SK-N-SH (cell line): Measurements from ENCODE around the gene SRSF3. TPM values are rescaled to one million over a fixed set of nuclear protein-coding genes. Genes with fewer than 3 reads are reported as not detected.
A peak's percentile ranks its signal among the peaks of the same experiment; 100 is the strongest.

ENCODE experiments used
- CTCF ChIA-PET: fragments of 300-600, 350-600 bp; formaldehyde crosslinking; extraction: SDS; loops from one replicate; lab custom pipeline; 2021; lab: Yijun Ruan, JAX
- POLR2A ChIA-PET: fragments of 350-600 bp; sonication (Branson Sonifier 250); formaldehyde crosslinking; extraction: SDS; loops from one replicate; lab custom pipeline; 2020; ENCODE audit warnings: antibody characterized with exemption, inconsistent platforms; lab: Yijun Ruan, JAX
- DNase-seq: peaks from one replicate; pipeline ENCODE4 v3.0.0; 2012
- H2AFZ ChIP-seq: fragments of 200-600 bp; sonication (generic); 2 replicates; pipeline ENCODE4 v1.8.1; 2016; ENCODE audit warnings: antibody characterized with exemption, mild to moderate bottlenecking, low read depth
- H3F3A ChIP-seq: fragments of 200-600 bp; sonication (generic); replicated peaks from 2 replicates; pipeline ENCODE3; 2016; ENCODE audit warnings: antibody characterized with exemption, mild to moderate bottlenecking; ENCODE audit not compliant: insufficient read depth
- H3K27ac ChIP-seq, 2 experiments: fragments of 200-500 bp in 1 of 2; fragments of 200-600 bp in 1 of 2; sonication (Bioruptor generic) in 1 of 2; sonication (generic), shearing (Covaris generic) in 1 of 2; 2 replicates each; pipeline versions ENCODE4 v1.5.1 to v1.6.1; 2014 to 2016; ENCODE audit warnings: low read depth in 2 of 2, inconsistent platforms in 1 of 2, low read length in 1 of 2, mild to moderate bottlenecking in 1 of 2, mixed read lengths in 1 of 2
- H3K27me3 ChIP-seq: fragments of 200-600 bp; sonication (generic), shearing (Covaris generic); 2 replicates; pipeline ENCODE4 v1.6.1; 2016; ENCODE audit warnings: mixed run types; ENCODE audit not compliant: insufficient read depth
- H3K36me3 ChIP-seq, 2 experiments: fragments of 200-500 bp in 1 of 2; fragments of 200-600 bp in 1 of 2; sonication (Bioruptor generic) in 1 of 2; sonication (generic) in 1 of 2; replicated peaks in 1 of 2; 2 replicates each; pipeline versions ENCODE3 to v1.5.1; 2014 to 2016; ENCODE audit warnings: low read length in 1 of 2, mild to moderate bottlenecking in 1 of 2; ENCODE audit not compliant: insufficient read depth in 2 of 2, control insufficient read depth in 1 of 2
- H3K4me1 ChIP-seq, 2 experiments: fragments of 200-500 bp in 1 of 2; fragments of 200-600 bp in 1 of 2; sonication (Bioruptor generic) in 1 of 2; sonication (generic), shearing (Covaris generic) in 1 of 2; 2 replicates each; pipeline versions ENCODE4 v1.5.1 to v1.6.1; 2014 to 2016; ENCODE audit warnings: low read depth in 1 of 2, low read length in 1 of 2, mixed run types in 1 of 2; ENCODE audit not compliant: insufficient read depth in 2 of 2, control insufficient read depth in 1 of 2
- H3K4me2 ChIP-seq: fragments of 200-600 bp; sonication (generic), shearing (Covaris generic); 2 replicates; pipeline ENCODE4 v1.6.1; 2017; ENCODE audit warnings: mixed run types
- H3K4me3 ChIP-seq, 2 experiments: fragments of 200-500 bp in 1 of 2; fragments of 200-600 bp in 1 of 2; sonication (Bioruptor generic) in 1 of 2; sonication (generic), shearing (Covaris generic) in 1 of 2; 2 replicates each; pipeline versions ENCODE4 v1.5.1 to v1.8.1; 2014 to 2016; ENCODE audit warnings: low read depth in 2 of 2, inconsistent platforms in 1 of 2, low read length in 1 of 2, mild to moderate bottlenecking in 1 of 2, mixed read lengths in 1 of 2, moderate library complexity in 1 of 2
- H3K79me2 ChIP-seq: fragments of 200-600 bp; sonication (generic); 2 replicates; pipeline ENCODE4 v1.8.1; 2017; ENCODE audit warnings: mild to moderate bottlenecking; ENCODE audit not compliant: insufficient read depth
- H3K9ac ChIP-seq: fragments of 200-600 bp; sonication (generic); 2 replicates; pipeline ENCODE4 v1.6.1; 2017; ENCODE audit warnings: mixed run types
- H3K9me2 ChIP-seq: fragments of 200-600 bp; sonication (generic); 2 replicates; pipeline ENCODE4 v1.6.1; 2017; ENCODE audit warnings: mixed run types
- H3K9me3 ChIP-seq: fragments of 200-600 bp; sonication (generic); 2 replicates; pipeline ENCODE4 v1.6.1; 2017; ENCODE audit warnings: mixed run types, mild to moderate bottlenecking, moderate library complexity
- H4K20me1 ChIP-seq: fragments of 200-600 bp; sonication (generic); 2 replicates; pipeline ENCODE4 v1.6.1; 2017; ENCODE audit warnings: mild to moderate bottlenecking, mixed run types; ENCODE audit not compliant: insufficient read depth
- EP300 ChIP-seq, 2 experiments: IDR thresholded peaks; 2 replicates each; pipeline versions ENCODE4 v1.4.0 to v1.6.1; 2012; ENCODE audit warnings: borderline replicate concordance in 1 of 2, low read depth in 1 of 2, low read length in 1 of 2
- GABPA ChIP-seq: IDR thresholded peaks from 2 replicates; pipeline ENCODE4 v1.4.0; 2012; ENCODE audit warnings: low read depth, mild to moderate bottlenecking
- JUND ChIP-seq: IDR thresholded peaks from 2 replicates; pipeline ENCODE4 v1.4.0; 2012
- MXI1 ChIP-seq: IDR thresholded peaks from 2 replicates; pipeline ENCODE4 v1.6.1; 2012; ENCODE audit warnings: mild to moderate bottlenecking, low read depth, low read length, improper control_type of control experiment
- NRF1 ChIP-seq: IDR thresholded peaks from 2 replicates; pipeline ENCODE4 v1.6.1; 2012; ENCODE audit warnings: low read depth, mild to moderate bottlenecking, low read length
- POLR2AphosphoS5 ChIP-seq: IDR thresholded peaks from 2 replicates; pipeline ENCODE4 v1.6.1; 2012; ENCODE audit warnings: low read depth, low read length
- RAD21 ChIP-seq: IDR thresholded peaks from 2 replicates; pipeline ENCODE4 v1.6.1; 2012; ENCODE audit warnings: mild to moderate bottlenecking, low read length
- RFX5 ChIP-seq: IDR thresholded peaks from 2 replicates; pipeline ENCODE4 v1.6.1; 2012; ENCODE audit warnings: mild to moderate bottlenecking, improper control_type of control experiment, low read length
- SMC3 ChIP-seq: IDR thresholded peaks from 2 replicates; pipeline ENCODE4 v1.6.1; 2012; ENCODE audit warnings: low read depth, low read length, improper control_type of control experiment
- TEAD4 ChIP-seq: IDR thresholded peaks from 2 replicates; pipeline ENCODE4 v1.4.0; 2012; ENCODE audit warnings: mild to moderate bottlenecking, borderline replicate concordance; ENCODE audit not compliant: insufficient read depth
- WGBS: methylation state at CpG from one replicate; pipeline ENCODE4 v1.1.6; 2017; ENCODE audit warnings: low lambda C conversion rate; 5-methylcytosine and 5-hydroxymethylcytosine counted together
- polyA plus RNA-seq, 3 experiments: library from polyadenylated mRNA; depleted of rRNA; stranded (reverse); fragments of >200 nt; gene quantifications; 2 replicates each; pipeline ENCODE4 v1.2.3, GENCODE V29; 2012
- TF ChIP-seq, protein P1 (sequence below): fragments of 150-350 bp; IDR thresholded peaks from 2 replicates; pipeline ENCODE4 v1.6.1; 2017; ENCODE audit warnings: antibody characterized with exemption, low read length, low read depth, borderline replicate concordance
- TF ChIP-seq, protein P2 (sequence below): fragments of 200-600 bp; sonication (generic); IDR thresholded peaks from 2 replicates; pipeline ENCODE4 v1.6.1; 2017; ENCODE audit warnings: antibody characterized with exemption, mild to moderate bottlenecking, moderate library complexity

The SRSF3 gene
- polyA plus RNA-seq, 1 of the 3 experiments (the other 2 are of a cell fraction) = 351 TPM

DNA sequence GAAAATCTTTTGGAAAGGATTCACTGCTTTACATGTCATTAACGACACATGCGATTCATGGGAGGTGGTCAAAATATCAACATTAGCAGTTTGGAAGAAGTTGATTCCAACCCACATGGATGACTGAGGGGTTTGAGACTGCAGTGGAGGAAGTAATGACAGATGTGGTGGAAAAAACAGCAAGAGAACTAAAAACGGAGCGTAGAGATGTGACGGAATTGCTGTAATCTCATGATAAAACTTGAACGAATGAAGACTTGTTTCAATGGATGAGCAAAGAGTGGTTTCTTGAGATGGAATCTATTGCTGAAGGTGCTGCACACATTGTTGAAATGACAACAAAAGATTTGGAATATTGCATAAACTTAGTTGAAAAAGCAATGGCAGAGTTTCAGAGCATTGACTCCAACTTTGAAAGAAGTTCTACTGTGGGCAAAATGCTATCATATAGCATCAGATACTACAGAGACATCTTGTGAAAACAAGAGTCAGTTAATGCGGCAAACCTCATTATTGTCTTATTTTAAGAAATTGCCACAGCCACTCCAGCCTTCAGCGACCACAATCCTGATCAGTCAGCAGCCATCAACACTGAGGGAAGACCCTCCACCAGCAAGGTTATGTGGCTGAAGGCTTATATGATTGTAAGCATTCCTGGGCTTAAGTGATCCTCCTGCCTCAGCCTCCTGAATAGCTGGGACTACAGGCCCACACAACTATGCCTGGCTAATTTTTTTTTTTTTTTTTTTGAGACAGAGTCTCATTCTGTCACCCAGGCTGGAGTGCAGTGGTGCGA, 19.2 kb downstream of the SRSF3 start:
- TF ChIP-seq, protein P1, sequence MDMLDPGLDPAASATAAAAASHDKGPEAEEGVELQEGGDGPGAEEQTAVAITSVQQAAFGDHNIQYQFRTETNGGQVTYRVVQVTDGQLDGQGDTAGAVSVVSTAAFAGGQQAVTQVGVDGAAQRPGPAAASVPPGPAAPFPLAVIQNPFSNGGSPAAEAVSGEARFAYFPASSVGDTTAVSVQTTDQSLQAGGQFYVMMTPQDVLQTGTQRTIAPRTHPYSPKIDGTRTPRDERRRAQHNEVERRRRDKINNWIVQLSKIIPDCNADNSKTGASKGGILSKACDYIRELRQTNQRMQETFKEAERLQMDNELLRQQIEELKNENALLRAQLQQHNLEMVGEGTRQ = no peak
- TF ChIP-seq, all 33 proteins: peak for 0
- POLR2A ChIA-PET = no interaction called here
- no peak overlapping the region for H3K4me2 ChIP-seq
- no peak overlapping the region for H2AFZ ChIP-seq
- H3K4me3 ChIP-seq = no peak overlapping the region
- DNase-seq = no peak
- 92% methylated on average over 9 of the region's 9 CpGs for WGBS
- no peaks in the 10 kb centered on the region for H3K9me2 ChIP-seq
- H3K27ac ChIP-seq = no peak overlapping the region
- H3K9ac ChIP-seq = no peak overlapping the region
- H3K79me2 ChIP-seq = peaks cover 10% of the 10 kb centered on the region; the same call in 1 of the 2 replicates
- H4K20me1 ChIP-seq = peaks cover 49% of the 10 kb centered on the region
- H3K36me3 ChIP-seq = peaks cover 15 to 34% of the 10 kb centered on the region in 2 experiments
- CTCF ChIA-PET = interaction anchor here (2.2 kb wide), 1 partner anchor 146 kb away, joined by 12 read pairs; no protein-coding TSS in a partner anchor
- H3K9me3 ChIP-seq = no peaks in the 10 kb centered on the region
- no peaks in the 10 kb centered on the region for H3K27me3 ChIP-seq
- peaks cover 80% of the 10 kb centered on the region for H3F3A ChIP-seq
- H3K4me1 ChIP-seq = peaks cover 15 to 17% of the 10 kb centered on the region in 2 experiments; a peak in 3 of 4 replicates

DNA sequence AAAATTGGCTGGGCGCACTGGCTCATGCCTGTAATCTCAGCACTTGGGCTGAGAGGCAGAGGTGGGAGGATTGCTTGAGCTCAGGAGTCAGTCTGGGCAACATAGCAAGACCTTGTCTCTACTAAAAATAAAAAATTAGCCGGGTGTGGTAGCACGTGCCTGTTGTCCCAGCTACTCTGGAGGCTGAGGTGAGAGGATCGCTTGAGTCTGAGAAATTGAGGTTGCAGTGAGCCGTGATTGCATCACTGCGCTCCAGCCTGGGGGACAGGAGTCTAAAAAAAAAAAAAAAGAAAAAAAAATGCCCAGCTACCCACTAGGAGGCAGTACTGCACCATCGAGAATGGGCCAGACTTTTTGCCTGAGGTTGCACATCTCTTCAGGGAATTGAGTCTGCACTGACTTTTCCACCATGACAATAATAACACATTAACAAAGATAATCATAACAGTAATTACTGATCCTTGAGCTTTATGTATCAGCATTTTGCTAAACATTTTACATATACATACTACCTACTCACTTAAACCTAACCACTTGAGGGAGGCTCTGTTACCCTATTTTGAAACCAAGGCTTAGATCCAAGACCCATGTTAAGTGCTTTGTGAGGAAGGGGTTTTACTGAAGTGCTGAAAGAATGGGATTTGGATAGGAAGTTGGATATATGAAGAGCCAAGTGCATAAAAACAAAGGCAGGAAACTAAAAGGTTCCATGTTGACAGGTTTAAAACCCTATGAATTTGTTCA, 21.0 kb downstream of the SRSF3 start:
- H4K20me1 ChIP-seq = peaks cover 31% of the 10 kb centered on the region
- CTCF ChIA-PET = interaction anchor here (0.6 to 6.0 kb wide), 36 partner anchors 8 to 595 kb away, joined by 3 to 111 read pairs (median 4); partner anchors contain the start of genes CDKN1A and RAB44

More for the DNA sequence above, 21.0 kb downstream of the SRSF3 start:
- TF ChIP-seq POLR2AphosphoS5 = peak; percentile 36; the same call in 1 of the 2 replicates
- no peak for TF ChIP-seq GABPA
- TF ChIP-seq JUND = no peak; the same call in 1 of the 2 replicates
- no peak for TF ChIP-seq TEAD4
- TF ChIP-seq EP300 (IDR thresholded peaks at IDR 0.05; ENCODE audit: borderline replicate concordance in 1 of 2, low read depth in 1 of 2, low read length in 1 of 2) = 0 out of 4 replicates have a peak, but pooled peaks of 1 of the 2 experiments have one; percentile 4
- TF ChIP-seq NRF1 = peak; percentile 26; the same call in 1 of the 2 replicates
- TF ChIP-seq RAD21 = peak; percentile 85
- TF ChIP-seq, protein P2, sequence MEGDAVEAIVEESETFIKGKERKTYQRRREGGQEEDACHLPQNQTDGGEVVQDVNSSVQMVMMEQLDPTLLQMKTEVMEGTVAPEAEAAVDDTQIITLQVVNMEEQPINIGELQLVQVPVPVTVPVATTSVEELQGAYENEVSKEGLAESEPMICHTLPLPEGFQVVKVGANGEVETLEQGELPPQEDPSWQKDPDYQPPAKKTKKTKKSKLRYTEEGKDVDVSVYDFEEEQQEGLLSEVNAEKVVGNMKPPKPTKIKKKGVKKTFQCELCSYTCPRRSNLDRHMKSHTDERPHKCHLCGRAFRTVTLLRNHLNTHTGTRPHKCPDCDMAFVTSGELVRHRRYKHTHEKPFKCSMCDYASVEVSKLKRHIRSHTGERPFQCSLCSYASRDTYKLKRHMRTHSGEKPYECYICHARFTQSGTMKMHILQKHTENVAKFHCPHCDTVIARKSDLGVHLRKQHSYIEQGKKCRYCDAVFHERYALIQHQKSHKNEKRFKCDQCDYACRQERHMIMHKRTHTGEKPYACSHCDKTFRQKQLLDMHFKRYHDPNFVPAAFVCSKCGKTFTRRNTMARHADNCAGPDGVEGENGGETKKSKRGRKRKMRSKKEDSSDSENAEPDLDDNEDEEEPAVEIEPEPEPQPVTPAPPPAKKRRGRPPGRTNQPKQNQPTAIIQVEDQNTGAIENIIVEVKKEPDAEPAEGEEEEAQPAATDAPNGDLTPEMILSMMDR = peak; percentile 86
- peak; percentile 33; the same call in 1 of the 2 replicates for TF ChIP-seq MXI1
- TF ChIP-seq RFX5 = no peak
- TF ChIP-seq SMC3 = peak; percentile 73
- Histone ChIP-seq H3K9me3 (no peaks in the 10 kb centered on the region), H3K4me2 (no peak overlapping the region), H2AFZ (no peak overlapping the region), H3K36me3 (peaks cover 5 to 19% of the 10 kb centered on the region in 2 experiments), H3K9ac (no peak overlapping the region), H3K4me1 (peaks cover 15 to 23% of the 10 kb centered on the region in 2 experiments; a peak in 3 of 4 replicates), H3K79me2 (no peaks in the 10 kb centered on the region), H3K27ac (peak overlapping the region; percentile 28 to 36; a peak in 2 of 4 replicates), H3K27me3 (no peaks in the 10 kb centered on the region), H3K9me2 (no peaks in the 10 kb centered on the region), H3K4me3 (no peak overlapping the region; a peak in 1 of 4 replicates), H3F3A (peaks cover 62% of the 10 kb centered on the region)
- DNase-seq = peak; percentile 49
- WGBS = 56% methylated on average over 7 of the region's 7 CpGs
- POLR2A ChIA-PET = interaction anchor here (0.6 to 1.3 kb wide), 4 partner anchors 12 to 144 kb away, joined by 3 to 7 read pairs (median 4); no protein-coding TSS in a partner anchor
